NT2/D1 (cell line): ENCODE data around the gene MAD1L1.

Source experiments
- DNase-seq: peaks from one replicate; pipeline ENCODE4 v3.0.0-alpha.2; 2011; ENCODE audit warnings: low read depth, low spot score
- H3K27me3 ChIP-seq: 2 replicates; pipeline ENCODE4 v1.6.0; 2011; ENCODE audit warnings: mild to moderate bottlenecking; ENCODE audit not compliant: insufficient read length, insufficient read depth
- H3K36me3 ChIP-seq: 2 replicates; pipeline ENCODE4 v1.6.1; 2011; ENCODE audit warnings: mild to moderate bottlenecking, low read length, mixed read lengths; ENCODE audit not compliant: insufficient read depth, insufficient read length
- H3K4me1 ChIP-seq: 2 replicates; pipeline ENCODE4 v1.5.1; 2011; ENCODE audit not compliant: insufficient read depth, insufficient read length
- H3K4me3 ChIP-seq: 2 replicates; pipeline ENCODE4 v1.5.1; 2011; ENCODE audit warnings: low read depth; ENCODE audit not compliant: insufficient read length
- H3K9ac ChIP-seq: 2 replicates; pipeline ENCODE4 v1.6.0; 2011; ENCODE audit warnings: low read depth; ENCODE audit not compliant: insufficient read length
- H3K9me3 ChIP-seq: 2 replicates; pipeline ENCODE4 v1.5.1; 2011; ENCODE audit warnings: mild to moderate bottlenecking, low read length; ENCODE audit not compliant: insufficient read depth
- SUZ12 ChIP-seq: IDR thresholded peaks from 2 replicates; pipeline ENCODE4 v1.6.1; 2011; ENCODE audit not compliant: insufficient read length, insufficient read depth; ENCODE audit errors: extremely low read depth
- YY1 ChIP-seq: IDR thresholded peaks from 2 replicates; pipeline ENCODE4 v1.6.1; 2011; ENCODE audit not compliant: insufficient read length, insufficient read depth
- ZNF274 ChIP-seq: IDR thresholded peaks from 2 replicates; pipeline ENCODE4 v1.6.1; 2011; ENCODE audit warnings: mild to moderate bottlenecking, low read depth, low read length

Gene MAD1L1

GRCh38 chr7:1966631-1967200, 266.0 kb downstream of the MAD1L1 start:
- H3K9me3 ChIP-seq = peaks cover 9% of the 10 kb centered on the region
- peaks cover 48% of the 10 kb centered on the region for H3K36me3 ChIP-seq
- TF ChIP-seq YY1 = no peak
- H3K4me1 ChIP-seq = peaks cover 2% of the 10 kb centered on the region
- H3K4me3 ChIP-seq = no peak overlapping the region
- H3K27me3 ChIP-seq = no peaks in the 10 kb centered on the region
- H3K9ac ChIP-seq = no peak overlapping the region
- DNase-seq = no peak

GRCh38 chr7:1965579-1966294, 267.0 kb downstream of the MAD1L1 start:
- no peak overlapping the region for H3K4me3 ChIP-seq
- no peak for DNase-seq
- H3K9ac ChIP-seq = no peak overlapping the region
- H3K27me3 ChIP-seq = no peaks in the 10 kb centered on the region
- peaks cover 12% of the 10 kb centered on the region for H3K9me3 ChIP-seq
- H3K36me3 ChIP-seq = peaks cover 44% of the 10 kb centered on the region
- TF ChIP-seq ZNF274 = no peak
- no peak for TF ChIP-seq SUZ12
- no peak for TF ChIP-seq YY1
- H3K4me1 ChIP-seq = peaks cover 2% of the 10 kb centered on the region

- Histone ChIP-seq H3K27me3 (no peaks in the 10 kb centered on the region), H3K4me1 (peaks cover 2% of the 10 kb centered on the region), H3K36me3 (peaks cover 44% of the 10 kb centered on the region), H3K9me3 (peaks cover 12% of the 10 kb centered on the region), H3K4me3 (no peak overlapping the region), H3K9ac (no peak overlapping the region)
- no peak for DNase-seq
- no peak for TF ChIP-seq SUZ12
- no peak for TF ChIP-seq YY1
- TF ChIP-seq ZNF274 = no peak
Observed at GRCh38 chr7:1964913-1965578, 267.7 kb downstream of the MAD1L1 start.

GRCh38 chr7:1964211-1964912, 268.4 kb downstream of the MAD1L1 start:
- H3K36me3 ChIP-seq = peaks cover 44% of the 10 kb centered on the region
- TF ChIP-seq SUZ12 (no peak), ZNF274 (no peak), YY1 (no peak)
- H3K27me3 ChIP-seq = no peaks in the 10 kb centered on the region
- no peak overlapping the region for H3K4me3 ChIP-seq
- H3K4me1 ChIP-seq = peaks cover 2% of the 10 kb centered on the region
- peaks cover 12% of the 10 kb centered on the region for H3K9me3 ChIP-seq
- H3K9ac ChIP-seq = no peak overlapping the region
- no peak for DNase-seq

GRCh38 chr7:1963575-1963974, 269.2 kb downstream of the MAD1L1 start:
- no peak overlapping the region for H3K4me3 ChIP-seq
- peaks cover 2% of the 10 kb centered on the region for H3K4me1 ChIP-seq
- no peak overlapping the region for H3K9ac ChIP-seq
- no peak for DNase-seq
- no peaks in the 10 kb centered on the region for H3K27me3 ChIP-seq
- TF ChIP-seq YY1 = no peak
- no peak for TF ChIP-seq SUZ12
- no peak for TF ChIP-seq ZNF274
- peaks cover 42% of the 10 kb centered on the region for H3K36me3 ChIP-seq
- peaks cover 12% of the 10 kb centered on the region for H3K9me3 ChIP-seq

- Histone ChIP-seq H3K36me3 (peaks cover 37% of the 10 kb centered on the region), H3K9ac (no peak overlapping the region), H3K27me3 (no peaks in the 10 kb centered on the region), H3K9me3 (peaks cover 12% of the 10 kb centered on the region), H3K4me1 (peaks cover 5% of the 10 kb centered on the region), H3K4me3 (no peak overlapping the region)
- DNase-seq = no peak
- TF ChIP-seq ZNF274 (no peak), YY1 (no peak), SUZ12 (no peak)
Observed at GRCh38 chr7:1961701-1962276, 271.0 kb downstream of the MAD1L1 start.
